HEK293 (cell line): ENCODE measurements around the gene CDCA4.
A peak's percentile ranks its signal among the peaks of the same experiment; 100 is the strongest.

Source experiments
- ZIC2 ChIP-seq: fragments of 450-650 bp; formaldehyde crosslinking; IDR thresholded peaks from 2 replicates; pipeline ENCODE4 v1.5.1; 2016; ENCODE audit warnings: missing biosample characterization, missing genetic modification characterization
- ZNF121 ChIP-seq: fragments of 450-650 bp; formaldehyde crosslinking; IDR thresholded peaks from 2 replicates; pipeline ENCODE4 v1.5.1; 2016; ENCODE audit warnings: missing biosample characterization, missing genetic modification characterization
- ZNF169 ChIP-seq: fragments of 450-650 bp; formaldehyde crosslinking; IDR thresholded peaks from 2 replicates; pipeline ENCODE4 v1.5.1; 2016; ENCODE audit warnings: missing biosample characterization, missing genetic modification characterization
- ZNF23 ChIP-seq: fragments of 450-650 bp; formaldehyde crosslinking; IDR thresholded peaks from 2 replicates; pipeline ENCODE4 v1.5.1; 2016; ENCODE audit warnings: missing biosample characterization, missing genetic modification characterization, borderline replicate concordance
- ZNF544 ChIP-seq: fragments of 450-650 bp; formaldehyde crosslinking; IDR thresholded peaks from 2 replicates; pipeline ENCODE4 v1.5.0; 2017; ENCODE audit warnings: missing biosample characterization, missing genetic modification characterization
- ZNF596 ChIP-seq: fragments of 450-650 bp; IDR thresholded peaks from 2 replicates; pipeline ENCODE4 v1.5.0; 2018; ENCODE audit warnings: missing biosample characterization, mild to moderate bottlenecking, missing genetic modification characterization, moderate library complexity
- ZNF843 ChIP-seq: fragments of 450-650 bp; formaldehyde crosslinking; IDR thresholded peaks from 2 replicates; pipeline ENCODE4 v1.5.1; 2016; ENCODE audit warnings: missing biosample characterization, missing genetic modification characterization
- TF ChIP-seq, protein P1 (sequence below): fragments of 450-650 bp; formaldehyde crosslinking; IDR thresholded peaks from 2 replicates; pipeline ENCODE4 v1.5.1; 2016; ENCODE audit warnings: missing biosample characterization, missing genetic modification characterization
- TF ChIP-seq, protein P2 (sequence below): fragments of 450-650 bp; IDR thresholded peaks from 2 replicates; pipeline ENCODE4 v1.5.1; 2018; ENCODE audit warnings: missing biosample characterization, mild to moderate bottlenecking, missing genetic modification characterization
- TF ChIP-seq, protein P3 (sequence below): fragments of 450-650 bp; formaldehyde crosslinking; IDR thresholded peaks from 2 replicates; pipeline ENCODE4 v1.5.1; 2016; ENCODE audit warnings: missing biosample characterization, missing genetic modification characterization
- TF ChIP-seq, protein P4 (sequence below): fragments of 450-650 bp; formaldehyde crosslinking; IDR thresholded peaks from 2 replicates; pipeline ENCODE4 v1.5.1; 2016; ENCODE audit warnings: missing biosample characterization, missing genetic modification characterization

DNA sequence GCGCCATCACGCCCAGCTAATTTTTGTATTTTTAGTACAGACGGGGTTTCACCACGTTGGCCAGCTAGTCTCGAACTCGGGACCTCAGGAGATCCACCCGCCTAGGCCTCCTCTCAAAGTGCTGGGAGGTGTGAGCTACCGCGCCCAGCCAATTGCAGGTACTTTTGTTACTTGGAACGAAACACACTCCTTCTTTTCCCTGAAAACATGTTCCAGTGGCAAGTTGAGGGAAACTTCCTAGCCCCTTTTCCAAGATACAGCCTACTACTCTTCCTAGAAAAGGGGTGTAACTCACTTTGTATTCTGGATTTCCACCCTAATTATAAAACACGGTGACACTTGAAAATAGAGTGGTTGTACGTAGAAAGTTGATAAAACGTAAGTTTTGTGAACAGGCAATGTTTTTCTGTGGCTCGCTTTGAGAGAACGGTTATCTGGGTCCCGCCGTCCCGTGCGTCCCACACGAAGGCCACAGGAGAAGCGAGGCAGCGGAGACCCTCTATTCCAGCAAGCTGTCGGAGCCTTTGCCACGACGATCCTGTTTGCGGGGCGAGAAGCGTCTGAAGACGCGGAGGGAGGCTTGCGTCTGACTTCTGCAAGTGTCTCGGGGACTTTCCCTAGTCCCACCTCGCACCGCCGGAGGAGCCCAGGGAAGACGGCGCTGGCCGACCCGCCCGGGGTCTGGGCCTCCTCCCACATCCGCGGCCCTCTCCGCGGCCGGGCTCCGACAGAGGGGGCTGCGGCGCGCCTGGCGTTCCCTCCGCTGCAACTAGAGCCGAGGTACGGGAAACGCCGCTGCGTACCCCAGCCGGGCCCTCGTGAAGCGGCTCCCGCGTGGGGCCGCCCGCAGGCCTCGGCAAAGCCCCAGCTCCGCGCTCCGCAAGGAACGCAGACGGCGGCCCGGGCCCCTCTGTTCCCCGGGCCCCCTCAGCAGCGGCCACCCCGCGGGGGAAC, 745 bp downstream of the CDCA4 start:
- TF ChIP-seq ZNF121 (tag by site-specific recombination) (no peak), ZIC2 (tag by site-specific recombination) (peak; percentile 63), ZNF843 (no peak), ZNF544 (no peak), ZNF169 (tag by site-specific recombination) (no peak), ZNF596 (no peak), ZNF23 (tag by site-specific recombination) (no peak)
- TF ChIP-seq, protein P1, sequence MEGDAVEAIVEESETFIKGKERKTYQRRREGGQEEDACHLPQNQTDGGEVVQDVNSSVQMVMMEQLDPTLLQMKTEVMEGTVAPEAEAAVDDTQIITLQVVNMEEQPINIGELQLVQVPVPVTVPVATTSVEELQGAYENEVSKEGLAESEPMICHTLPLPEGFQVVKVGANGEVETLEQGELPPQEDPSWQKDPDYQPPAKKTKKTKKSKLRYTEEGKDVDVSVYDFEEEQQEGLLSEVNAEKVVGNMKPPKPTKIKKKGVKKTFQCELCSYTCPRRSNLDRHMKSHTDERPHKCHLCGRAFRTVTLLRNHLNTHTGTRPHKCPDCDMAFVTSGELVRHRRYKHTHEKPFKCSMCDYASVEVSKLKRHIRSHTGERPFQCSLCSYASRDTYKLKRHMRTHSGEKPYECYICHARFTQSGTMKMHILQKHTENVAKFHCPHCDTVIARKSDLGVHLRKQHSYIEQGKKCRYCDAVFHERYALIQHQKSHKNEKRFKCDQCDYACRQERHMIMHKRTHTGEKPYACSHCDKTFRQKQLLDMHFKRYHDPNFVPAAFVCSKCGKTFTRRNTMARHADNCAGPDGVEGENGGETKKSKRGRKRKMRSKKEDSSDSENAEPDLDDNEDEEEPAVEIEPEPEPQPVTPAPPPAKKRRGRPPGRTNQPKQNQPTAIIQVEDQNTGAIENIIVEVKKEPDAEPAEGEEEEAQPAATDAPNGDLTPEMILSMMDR, result 0 out of 2 replicates have a peak, but pooled peaks have one; percentile 54
- TF ChIP-seq, protein P2, sequence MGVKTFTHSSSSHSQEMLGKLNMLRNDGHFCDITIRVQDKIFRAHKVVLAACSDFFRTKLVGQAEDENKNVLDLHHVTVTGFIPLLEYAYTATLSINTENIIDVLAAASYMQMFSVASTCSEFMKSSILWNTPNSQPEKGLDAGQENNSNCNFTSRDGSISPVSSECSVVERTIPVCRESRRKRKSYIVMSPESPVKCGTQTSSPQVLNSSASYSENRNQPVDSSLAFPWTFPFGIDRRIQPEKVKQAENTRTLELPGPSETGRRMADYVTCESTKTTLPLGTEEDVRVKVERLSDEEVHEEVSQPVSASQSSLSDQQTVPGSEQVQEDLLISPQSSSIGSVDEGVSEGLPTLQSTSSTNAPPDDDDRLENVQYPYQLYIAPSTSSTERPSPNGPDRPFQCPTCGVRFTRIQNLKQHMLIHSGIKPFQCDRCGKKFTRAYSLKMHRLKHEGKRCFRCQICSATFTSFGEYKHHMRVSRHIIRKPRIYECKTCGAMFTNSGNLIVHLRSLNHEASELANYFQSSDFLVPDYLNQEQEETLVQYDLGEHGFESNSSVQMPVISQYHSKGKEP (tag by site-specific recombination), result no peak
- TF ChIP-seq, protein P3, sequence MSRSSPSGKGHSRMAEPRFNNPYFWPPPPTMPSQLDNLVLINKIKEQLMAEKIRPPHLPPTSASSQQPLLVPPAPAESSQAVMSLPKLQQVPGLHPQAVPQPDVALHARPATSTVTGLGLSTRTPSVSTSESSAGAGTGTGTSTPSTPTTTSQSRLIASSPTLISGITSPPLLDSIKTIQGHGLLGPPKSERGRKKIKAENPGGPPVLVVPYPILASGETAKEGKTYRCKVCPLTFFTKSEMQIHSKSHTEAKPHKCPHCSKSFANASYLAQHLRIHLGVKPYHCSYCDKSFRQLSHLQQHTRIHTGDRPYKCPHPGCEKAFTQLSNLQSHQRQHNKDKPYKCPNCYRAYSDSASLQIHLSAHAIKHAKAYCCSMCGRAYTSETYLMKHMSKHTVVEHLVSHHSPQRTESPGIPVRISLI (tag by site-specific recombination), result no peak
- TF ChIP-seq, protein P4, sequence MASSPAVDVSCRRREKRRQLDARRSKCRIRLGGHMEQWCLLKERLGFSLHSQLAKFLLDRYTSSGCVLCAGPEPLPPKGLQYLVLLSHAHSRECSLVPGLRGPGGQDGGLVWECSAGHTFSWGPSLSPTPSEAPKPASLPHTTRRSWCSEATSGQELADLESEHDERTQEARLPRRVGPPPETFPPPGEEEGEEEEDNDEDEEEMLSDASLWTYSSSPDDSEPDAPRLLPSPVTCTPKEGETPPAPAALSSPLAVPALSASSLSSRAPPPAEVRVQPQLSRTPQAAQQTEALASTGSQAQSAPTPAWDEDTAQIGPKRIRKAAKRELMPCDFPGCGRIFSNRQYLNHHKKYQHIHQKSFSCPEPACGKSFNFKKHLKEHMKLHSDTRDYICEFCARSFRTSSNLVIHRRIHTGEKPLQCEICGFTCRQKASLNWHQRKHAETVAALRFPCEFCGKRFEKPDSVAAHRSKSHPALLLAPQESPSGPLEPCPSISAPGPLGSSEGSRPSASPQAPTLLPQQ, result no peak
